Measurements from ENCODE around the gene DYNLT5. TPM values are rescaled to one million over a fixed set of nuclear protein-coding genes. Genes with fewer than 3 reads are reported as not detected.

Gene DYNLT5
- not detected for total RNA-seq
- not detected for polyA plus RNA-seq

GRCh38 chr1:66752000-66752592, at the start of gene DYNLT5:
TSS of gene DYNLT5 (plus strand) at chr1:66752459. CDS start at chr1:66754659, 2,200 bp downstream.
- Mint-ChIP-seq H3K27me3 (peaks cover 67% of the 10 kb centered on the region), H3K4me3 (peak within 1 kb of the TSS in 2 of 4 donors; percentile 20 to 39), H3K27ac (no peak within 1 kb of the TSS), H3K4me1 (peaks cover 0 to 14% (median 2%) of the 10 kb centered on the region in 4 donors), H3K9me3 (peaks cover 0 to 3% (median 0%) of the 10 kb centered on the region in 7 donors), H3K36me3 (no peaks in the 10 kb centered on the region)
- no peak within 1 kb of the TSS for H3K4me3 ChIP-seq (ENCODE audit: low read depth, low read length)
- H3K27me3 ChIP-seq (ENCODE audit: control insufficient read depth, insufficient read depth, low read length), result peaks cover 49% of the 10 kb centered on the region
- no peak for DNase-seq
- H3K27ac ChIP-seq (ENCODE audit: insufficient read depth, low read length, poor library complexity, severe bottlenecking), result no peak within 1 kb of the TSS
- no peaks in the 10 kb centered on the region for H3K36me3 ChIP-seq (ENCODE audit: control insufficient read depth, insufficient read depth, low read length)
- H3K9me3 ChIP-seq (ENCODE audit: control insufficient read depth in 2 of 2, low read length in 2 of 2), result no peaks in the 10 kb centered on the region
- H3K4me1 ChIP-seq (ENCODE audit: control insufficient read depth, insufficient read depth, low read length, poor library complexity, severe bottlenecking), result peaks cover 8% of the 10 kb centered on the region
- ATAC-seq (ENCODE audit: low read depth in 2 of 2), result peak in 1 of 2 donors; percentile 24

- Mint-ChIP-seq H3K27me3 (peaks cover 19% of the 10 kb centered on the region), H3K4me3 (no peak overlapping the region), H3K9me3 (no peaks in the 10 kb centered on the region), H3K27ac (no peak overlapping the region), H3K36me3 (no peaks in the 10 kb centered on the region), H3K4me1 (no peaks in the 10 kb centered on the region)
- Histone ChIP-seq H3K4me3 (ENCODE audit: low read depth, low read length) (no peak overlapping the region), H3K27me3 (ENCODE audit: control insufficient read depth, insufficient read depth, low read length) (peaks cover 11% of the 10 kb centered on the region), H3K4me1 (ENCODE audit: control insufficient read depth, insufficient read depth, low read length, poor library complexity, severe bottlenecking) (no peaks in the 10 kb centered on the region), H3K9me3 (ENCODE audit: control insufficient read depth in 2 of 2, low read length in 2 of 2) (no peaks in the 10 kb centered on the region), H3K36me3 (ENCODE audit: control insufficient read depth, insufficient read depth, low read length) (no peaks in the 10 kb centered on the region), H3K27ac (ENCODE audit: insufficient read depth, low read length, poor library complexity, severe bottlenecking) (no peak overlapping the region)
- no peak for ATAC-seq (ENCODE audit: low read depth in 2 of 2)
- no peak for DNase-seq
Observed at GRCh38 chr1:66704177-66704875, 47.9 kb upstream of the DYNLT5 start.

- Histone ChIP-seq H3K4me3 (ENCODE audit: low read depth, low read length) (no peak overlapping the region), H3K27ac (ENCODE audit: insufficient read depth, low read length, poor library complexity, severe bottlenecking) (no peak overlapping the region), H3K27me3 (ENCODE audit: control insufficient read depth, insufficient read depth, low read length) (peaks cover 12% of the 10 kb centered on the region), H3K36me3 (ENCODE audit: control insufficient read depth, insufficient read depth, low read length) (no peaks in the 10 kb centered on the region), H3K4me1 (ENCODE audit: control insufficient read depth, insufficient read depth, low read length, poor library complexity, severe bottlenecking) (no peaks in the 10 kb centered on the region), H3K9me3 (ENCODE audit: control insufficient read depth in 2 of 2, low read length in 2 of 2) (no peaks in the 10 kb centered on the region)
- Mint-ChIP-seq H3K27me3 (peaks cover 19% of the 10 kb centered on the region), H3K9me3 (no peaks in the 10 kb centered on the region), H3K27ac (no peak overlapping the region), H3K4me3 (no peak overlapping the region), H3K4me1 (no peaks in the 10 kb centered on the region), H3K36me3 (no peaks in the 10 kb centered on the region)
- ATAC-seq (ENCODE audit: low read depth in 2 of 2) (no peak), DNase-seq (no peak)
Observed at GRCh38 chr1:66705110-66705509, 47.1 kb upstream of the DYNLT5 start.

GRCh38 chr1:66711420-66711819, 40.8 kb upstream of the DYNLT5 start:
- Mint-ChIP-seq H3K27ac (no peak overlapping the region), H3K4me3 (no peak overlapping the region), H3K27me3 (peaks cover 6% of the 10 kb centered on the region), H3K9me3 (peaks cover 0 to 1% (median 0%) of the 10 kb centered on the region in 7 donors), H3K4me1 (no peaks in the 10 kb centered on the region), H3K36me3 (no peaks in the 10 kb centered on the region)
- ATAC-seq (ENCODE audit: low read depth in 2 of 2), result no peak
- Histone ChIP-seq H3K27ac (ENCODE audit: insufficient read depth, low read length, poor library complexity, severe bottlenecking) (no peak overlapping the region), H3K4me1 (ENCODE audit: control insufficient read depth, insufficient read depth, low read length, poor library complexity, severe bottlenecking) (no peaks in the 10 kb centered on the region), H3K27me3 (ENCODE audit: control insufficient read depth, insufficient read depth, low read length) (peaks cover 14% of the 10 kb centered on the region), H3K4me3 (ENCODE audit: low read depth, low read length) (no peak overlapping the region), H3K36me3 (ENCODE audit: control insufficient read depth, insufficient read depth, low read length) (no peaks in the 10 kb centered on the region), H3K9me3 (ENCODE audit: control insufficient read depth in 2 of 2, low read length in 2 of 2) (no peaks in the 10 kb centered on the region)
- DNase-seq, result no peak

GRCh38 chr1:66712839-66713238, 39.4 kb upstream of the DYNLT5 start:
- H3K27ac ChIP-seq (ENCODE audit: insufficient read depth, low read length, poor library complexity, severe bottlenecking), result no peak overlapping the region
- Mint-ChIP-seq H3K9me3 (peaks cover 0 to 1% (median 0%) of the 10 kb centered on the region in 7 donors), H3K27me3 (peaks cover 9% of the 10 kb centered on the region), H3K36me3 (no peaks in the 10 kb centered on the region), H3K27ac (no peak overlapping the region), H3K4me3 (no peak overlapping the region), H3K4me1 (no peaks in the 10 kb centered on the region)
- DNase-seq (no peak), ATAC-seq (ENCODE audit: low read depth in 2 of 2) (no peak)
- H3K27me3 ChIP-seq (ENCODE audit: control insufficient read depth, insufficient read depth, low read length), result peaks cover 10% of the 10 kb centered on the region
- no peaks in the 10 kb centered on the region for H3K36me3 ChIP-seq (ENCODE audit: control insufficient read depth, insufficient read depth, low read length)
- H3K4me1 ChIP-seq (ENCODE audit: control insufficient read depth, insufficient read depth, low read length, poor library complexity, severe bottlenecking), result no peaks in the 10 kb centered on the region
- H3K9me3 ChIP-seq (ENCODE audit: control insufficient read depth in 2 of 2, low read length in 2 of 2), result no peaks in the 10 kb centered on the region
- H3K4me3 ChIP-seq (ENCODE audit: low read depth, low read length), result no peak overlapping the region

GRCh38 chr1:66723985-66724384, 28.3 kb upstream of the DYNLT5 start:
- Histone ChIP-seq H3K4me1 (ENCODE audit: control insufficient read depth, insufficient read depth, low read length, poor library complexity, severe bottlenecking) (no peaks in the 10 kb centered on the region), H3K27me3 (ENCODE audit: control insufficient read depth, insufficient read depth, low read length) (peaks cover 14% of the 10 kb centered on the region), H3K36me3 (ENCODE audit: control insufficient read depth, insufficient read depth, low read length) (no peaks in the 10 kb centered on the region), H3K4me3 (ENCODE audit: low read depth, low read length) (no peak overlapping the region), H3K9me3 (ENCODE audit: control insufficient read depth in 2 of 2, low read length in 2 of 2) (no peaks in the 10 kb centered on the region), H3K27ac (ENCODE audit: insufficient read depth, low read length, poor library complexity, severe bottlenecking) (no peak overlapping the region)
- ATAC-seq (ENCODE audit: low read depth in 2 of 2) (no peak), DNase-seq (no peak)
- Mint-ChIP-seq H3K4me3 (no peak overlapping the region), H3K36me3 (no peaks in the 10 kb centered on the region), H3K9me3 (no peaks in the 10 kb centered on the region), H3K4me1 (peaks cover 0 to 7% (median 2%) of the 10 kb centered on the region in 4 donors), H3K27ac (no peak overlapping the region), H3K27me3 (peaks cover 43% of the 10 kb centered on the region)

- no peak overlapping the region for H3K4me3 ChIP-seq (ENCODE audit: low read depth, low read length)
- H3K36me3 ChIP-seq (ENCODE audit: control insufficient read depth, insufficient read depth, low read length), result no peaks in the 10 kb centered on the region
- no peak overlapping the region for H3K27ac ChIP-seq (ENCODE audit: insufficient read depth, low read length, poor library complexity, severe bottlenecking)
- peaks cover 0 to 12% (median 7%) of the 10 kb centered on the region in 4 donors for H3K4me1 Mint-ChIP-seq
- H3K4me3 Mint-ChIP-seq, result no peak overlapping the region
- peaks cover 0 to 1% (median 0%) of the 10 kb centered on the region in 7 donors for H3K9me3 Mint-ChIP-seq
- no peaks in the 10 kb centered on the region for H3K36me3 Mint-ChIP-seq
- peak overlapping the region in 1 of 3 donors; percentile 10 for H3K27ac Mint-ChIP-seq
- peak; percentile 21 to 73 (median 49) for DNase-seq
- H3K27me3 Mint-ChIP-seq, result peaks cover 35% of the 10 kb centered on the region
- no peaks in the 10 kb centered on the region for H3K9me3 ChIP-seq (ENCODE audit: control insufficient read depth in 2 of 2, low read length in 2 of 2)
- peaks cover 14% of the 10 kb centered on the region for H3K27me3 ChIP-seq (ENCODE audit: control insufficient read depth, insufficient read depth, low read length)
- peak; percentile 26 to 52 for ATAC-seq (ENCODE audit: low read depth in 2 of 2)
- no peaks in the 10 kb centered on the region for H3K4me1 ChIP-seq (ENCODE audit: control insufficient read depth, insufficient read depth, low read length, poor library complexity, severe bottlenecking)
Observed at GRCh38 chr1:66725885-66726665, 26.2 kb upstream of the DYNLT5 start.
